A204.1 (cell line): ENCODE data around the gene SERPINB13.
A peak's percentile ranks its signal among the peaks of the same experiment; 100 is the strongest.

ENCODE experiments used
- FAIRE-seq: peaks from 2 replicates; lab custom pipeline; 2012; peaks lifted over from hg19 to GRCh38; lab: Jason Lieb, UNC

SERPINB13 gene

DNA sequence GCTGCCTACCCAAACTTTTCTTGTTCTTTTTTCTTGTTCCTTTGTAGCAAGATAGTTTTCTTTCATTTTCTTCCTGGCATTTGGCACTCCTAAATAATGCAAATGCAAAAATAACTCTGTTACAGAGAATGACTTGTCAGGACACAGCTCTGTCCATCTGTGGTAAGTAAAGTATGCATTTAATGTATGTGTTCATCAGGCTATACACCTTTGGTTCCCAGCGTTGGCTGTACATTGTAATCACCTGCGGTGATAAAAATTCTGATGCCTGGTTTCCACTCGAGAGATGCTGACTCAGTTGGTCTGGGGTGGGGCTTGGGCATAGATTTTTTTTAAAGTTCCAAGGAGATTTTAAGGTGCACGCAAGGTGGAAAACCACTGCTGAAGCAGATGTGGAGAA, at the start of gene SERPINB13:
Gene SERPINB13 (plus strand): TSS at position 378 of the 400 bp plus-strand sequence. CDS start 1,325 bp downstream, outside the sequence.
- no peak for FAIRE-seq

DNA sequence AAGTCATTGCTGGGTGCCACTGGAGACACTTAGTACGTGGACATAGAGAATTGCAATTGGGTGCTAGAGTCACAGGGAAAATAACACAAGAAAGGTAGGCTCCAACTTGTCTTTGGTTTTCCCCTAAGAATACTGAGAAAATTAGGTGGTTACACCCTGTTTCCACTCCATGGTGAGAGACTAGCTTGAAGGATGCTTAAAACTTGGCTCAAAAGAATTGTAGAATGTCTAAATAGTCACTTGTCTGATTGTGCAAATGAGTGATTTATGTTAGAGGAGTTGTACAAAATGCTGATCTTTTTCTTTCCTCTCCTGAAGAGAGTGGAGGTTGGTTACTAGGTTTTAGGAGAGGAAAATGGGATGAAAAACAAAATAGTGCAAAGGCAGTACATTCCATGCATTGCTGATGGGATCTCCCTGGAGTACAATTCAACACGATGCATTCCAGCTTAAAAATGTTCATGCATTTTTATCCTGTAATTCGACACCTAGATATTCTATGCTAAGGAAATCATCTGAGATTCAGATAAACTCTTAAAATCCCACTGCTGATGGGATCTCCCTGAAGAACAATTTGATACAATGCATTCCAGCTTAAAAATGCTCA, 47.1 kb upstream of the SERPINB13 start:
- FAIRE-seq: no peak

GRCh38 chr18:63542069-63542468, 45.1 kb upstream of the SERPINB13 start, which contains the start of gene SERPINB12:
TSS of gene SERPINB12 (plus strand) at chr18:63542369. CDS start at chr18:63556160, 13,791 bp downstream.
- FAIRE-seq: no peak

- FAIRE-seq: no peak
Measured at GRCh38 chr18:63544017-63544416, 43.1 kb upstream of the SERPINB13 start.

DNA sequence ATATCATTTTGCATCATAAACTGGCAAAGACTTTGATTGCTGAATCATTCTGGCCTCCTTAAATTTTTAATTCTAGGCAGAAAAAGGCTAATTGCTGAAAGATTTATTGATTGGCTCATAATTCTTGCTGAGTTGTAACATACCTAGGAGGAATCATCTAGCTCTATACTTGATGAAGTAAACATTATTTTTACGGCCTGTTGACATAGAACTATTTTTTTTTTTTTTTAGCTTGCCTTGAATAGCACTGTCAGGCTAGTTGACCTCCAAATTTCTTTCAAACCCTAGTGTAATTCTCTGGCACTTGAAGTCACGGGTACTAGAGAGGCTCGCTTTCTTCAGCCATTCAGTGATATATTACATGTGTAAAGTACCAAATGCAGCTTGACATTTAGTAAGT, 42.1 kb upstream of the SERPINB13 start:
- no peak for FAIRE-seq

GRCh38 chr18:63550068-63550467, 37.1 kb upstream of the SERPINB13 start:
- no peak for FAIRE-seq

DNA sequence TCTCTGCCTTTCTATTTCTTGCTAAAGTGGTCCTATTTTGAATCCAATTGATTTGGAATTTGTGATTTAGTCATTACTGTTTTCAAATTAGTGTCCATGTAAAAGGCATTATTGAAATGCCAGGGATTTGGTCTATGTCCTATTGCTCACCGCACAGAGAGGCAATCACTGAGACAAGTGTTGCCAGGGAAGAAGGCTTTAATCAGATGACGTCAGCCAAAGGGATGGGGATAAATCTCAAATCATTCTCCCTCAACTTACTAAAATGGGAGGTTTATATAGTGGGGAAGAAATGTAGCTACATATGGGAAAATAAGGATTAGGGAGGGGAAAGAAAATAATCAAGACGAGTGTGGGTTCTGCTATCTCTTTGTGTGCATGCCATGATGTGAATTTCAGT, 35.4 kb upstream of the SERPINB13 start:
- FAIRE-seq: no peak

GRCh38 chr18:63552581-63552980, 34.6 kb upstream of the SERPINB13 start:
- no peak for FAIRE-seq

GRCh38 chr18:63553081-63553480, 34.1 kb upstream of the SERPINB13 start:
- no peak for FAIRE-seq

DNA sequence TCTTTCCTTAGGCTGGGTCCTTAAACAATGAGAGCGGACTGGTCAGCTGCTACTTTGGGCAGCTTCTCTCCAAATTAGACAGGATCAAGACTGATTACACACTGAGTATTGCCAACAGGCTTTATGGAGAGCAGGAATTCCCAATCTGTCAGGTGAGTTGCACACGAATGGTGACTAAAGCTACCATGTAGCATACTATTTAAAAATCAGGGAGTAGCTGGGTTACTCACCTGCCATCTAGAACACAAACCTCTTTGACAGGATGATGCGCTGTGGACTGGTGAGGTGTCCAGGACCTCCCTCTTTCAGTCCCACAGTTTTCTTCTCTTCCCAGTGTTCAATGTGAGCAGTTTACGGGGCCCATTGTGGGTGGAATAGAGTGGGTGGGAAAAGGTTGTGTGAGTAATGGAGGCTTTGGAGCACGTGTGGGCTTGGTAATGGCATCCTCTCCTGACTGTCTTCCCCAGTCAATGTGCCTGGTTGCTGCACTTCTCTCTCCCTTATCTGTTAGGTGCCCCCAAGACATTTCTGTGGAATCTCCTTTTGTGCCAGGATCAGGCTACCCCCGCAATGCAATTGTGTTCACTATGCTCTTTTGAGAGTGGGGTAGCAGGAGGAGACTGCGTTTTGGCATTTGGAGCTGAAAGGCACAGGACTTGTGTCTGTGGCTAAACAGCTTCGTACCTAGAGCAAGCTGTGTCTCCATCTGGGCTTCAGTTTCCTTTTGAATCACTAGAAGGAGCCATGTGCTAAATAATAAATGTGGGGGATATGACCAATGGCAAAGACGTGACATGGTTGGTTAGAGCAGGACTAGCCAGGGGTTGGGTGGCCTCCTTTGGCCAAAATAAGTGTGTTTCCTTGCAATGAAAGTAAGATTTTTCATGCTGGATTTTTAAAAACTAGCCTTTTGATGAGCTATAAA, 27.3 kb upstream of the SERPINB13 start:
- FAIRE-seq: no peak

GRCh38 chr18:63562284-63562683, 24.9 kb upstream of the SERPINB13 start:
- FAIRE-seq: no peak

DNA sequence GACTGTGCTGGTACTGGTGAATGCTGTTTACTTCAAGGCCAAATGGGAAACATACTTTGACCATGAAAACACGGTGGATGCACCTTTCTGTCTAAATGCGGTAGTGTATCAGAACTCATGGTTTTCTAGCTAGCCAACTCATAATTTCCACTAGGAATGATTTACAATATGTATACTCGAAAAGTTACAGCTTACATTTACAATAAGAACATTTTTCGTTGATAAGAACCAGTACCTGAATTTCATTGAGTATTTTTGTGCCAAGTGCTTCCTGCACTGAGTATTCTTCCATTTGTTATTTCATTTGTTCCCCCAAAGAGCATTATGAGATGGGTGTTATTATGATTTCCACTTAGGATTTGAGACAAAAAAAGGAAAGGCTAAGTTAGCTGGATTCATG, 23.1 kb upstream of the SERPINB13 start:
- FAIRE-seq: no peak

- FAIRE-seq: no peak
Measured at GRCh38 chr18:63564561-63564960, 22.6 kb upstream of the SERPINB13 start.

GRCh38 chr18:63567276-63567675, 19.9 kb upstream of the SERPINB13 start:
- no peak for FAIRE-seq

DNA sequence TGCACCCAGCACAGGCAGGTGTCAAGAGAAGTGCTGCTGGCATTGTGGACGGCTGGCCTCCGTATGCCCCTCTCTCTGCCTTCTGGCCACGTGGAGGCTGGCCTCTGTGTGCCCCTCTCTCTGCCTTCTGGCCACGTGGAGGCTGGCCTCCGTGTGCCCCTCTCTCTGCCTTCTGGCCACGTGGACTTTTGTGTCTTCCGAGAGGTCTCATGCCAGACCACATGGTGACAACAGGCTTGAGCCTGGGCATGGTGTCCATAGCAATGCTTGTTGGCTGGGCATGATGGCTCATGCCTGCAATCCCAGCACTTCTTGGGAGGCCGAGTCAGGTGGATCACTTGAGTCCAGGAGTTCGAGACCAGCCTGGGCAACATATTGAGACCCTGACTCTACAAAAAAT, 19.3 kb upstream of the SERPINB13 start:
- no peak for FAIRE-seq

DNA sequence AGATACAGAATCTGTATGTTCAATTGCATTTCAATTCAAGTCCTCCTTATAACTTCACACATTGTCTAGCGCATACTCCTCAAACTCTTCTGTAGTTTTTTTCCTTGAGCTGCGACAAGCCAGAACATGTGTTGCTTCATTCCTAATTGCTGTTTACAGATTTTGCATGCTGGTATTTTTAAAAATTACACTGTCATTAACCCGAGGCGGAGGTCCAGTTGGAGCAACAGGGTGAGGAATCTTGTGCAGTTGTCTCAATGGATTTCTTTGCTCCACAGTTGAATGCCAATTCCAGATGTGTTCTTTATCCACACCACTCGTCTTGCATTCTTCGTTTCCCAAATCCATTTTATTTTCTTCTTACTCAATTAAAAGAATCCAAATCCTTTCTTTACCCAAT, 16.4 kb upstream of the SERPINB13 start:
- FAIRE-seq: no peak

GRCh38 chr18:63575681-63576080, 11.5 kb upstream of the SERPINB13 start:
- no peak for FAIRE-seq

GRCh38 chr18:63578357-63578958, 8.7 kb upstream of the SERPINB13 start:
- peak; percentile 88 for FAIRE-seq

DNA sequence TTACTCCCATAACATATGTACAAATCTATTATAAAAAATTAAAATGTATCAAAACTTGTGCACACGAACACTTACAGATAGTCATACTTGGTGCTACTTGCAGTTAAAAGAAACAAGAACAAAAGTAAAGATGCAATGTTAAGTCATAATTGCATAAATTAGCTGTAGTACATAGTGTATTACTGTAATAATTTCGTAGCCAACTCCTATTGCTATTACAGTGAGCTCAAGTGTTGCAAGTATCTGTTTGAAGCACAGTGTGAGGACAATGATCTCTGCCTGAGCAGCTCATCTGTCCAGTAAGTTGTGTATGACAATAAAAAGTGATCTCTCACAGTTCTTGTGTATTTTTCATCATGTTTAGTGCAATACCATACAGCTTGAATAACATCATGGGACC, 7.5 kb upstream of the SERPINB13 start:
- no peak for FAIRE-seq

GRCh38 chr18:63585988-63586387, 1.2 kb upstream of the SERPINB13 start:
- FAIRE-seq: no peak

- no peak for FAIRE-seq
Measured at GRCh38 chr18:63586431-63586830, 712 bp upstream of the SERPINB13 start.

- no peak for FAIRE-seq
Measured at GRCh38 chr18:63588909-63589308, 1.8 kb downstream of the SERPINB13 start.

GRCh38 chr18:63590373-63590772, 3.2 kb downstream of the SERPINB13 start:
- FAIRE-seq: no peak
